ENCODE results near the gene MLLT11. TPM values are rescaled to one million over a fixed set of nuclear protein-coding genes. Genes with fewer than 3 reads are reported as not detected.
A peak's percentile ranks its signal among the peaks of the same experiment; 100 is the strongest.

Gene MLLT11
- total RNA-seq, 2 experiments from 2014 or later: 4.7 to 4.8 TPM

- intact Hi-C loops (cut with micrococcal nuclease; ENCODE audit: unreplicated experiment): no loop called here
- peaks cover 43% of the 10 kb centered on the region for H3K79me2 ChIP-seq (ENCODE audit: insufficient read depth, low read depth, low read length)
- 0 out of 2 replicates have a peak overlapping the region, but pooled peaks have one; percentile 7 for H3K4me2 ChIP-seq (ENCODE audit: low read length)
- no peak for TF ChIP-seq CTCF (conservative IDR thresholded peaks at IDR 0.05; ENCODE audit: low read length)
- TF ChIP-seq EZH2phosphoT487 (IDR thresholded peaks at IDR 0.05; ENCODE audit: borderline replicate concordance, low read depth, low read length): no peak
- H3K27ac ChIP-seq (ENCODE audit: low read depth, low read length, poor library complexity, severe bottlenecking): no peak overlapping the region
- no peak overlapping the region for H2AFZ ChIP-seq (ENCODE audit: low read length)
- no TSS peak for BruUV-seq (replicated peaks)
- POLR2A ChIA-PET: interaction anchor here (0.9 to 1.1 kb wide), 3 partner anchors 57 to 141 kb away, joined by 3 to 5 read pairs (median 4); partner anchors contain the start of genes MINDY1 and TNFAIP8L2
- peaks cover 18% of the 10 kb centered on the region for H3K4me1 ChIP-seq (ENCODE audit: insufficient read depth, low read length, poor library complexity, severe bottlenecking)
- H3K9me3 ChIP-seq (ENCODE audit: low read length): no peaks in the 10 kb centered on the region
- H3K9me2 ChIP-seq (ENCODE audit: insufficient read depth, low read length): no peaks in the 10 kb centered on the region
- peaks cover 4% of the 10 kb centered on the region; the same call in 1 of the 2 replicates for H4K20me1 ChIP-seq (ENCODE audit: insufficient read depth, low read length)
- CTCF ChIA-PET (ENCODE audit: unreplicated experiment): no interaction called here
- no peak for DNase-seq (ENCODE audit: low spot score)
- H3K36me3 ChIP-seq (ENCODE audit: insufficient read depth, low read length): peaks cover 20% of the 10 kb centered on the region
- no peak overlapping the region for H3K4me3 ChIP-seq (ENCODE audit: low read depth, low read length, poor library complexity, severe bottlenecking)
These were observed 2.7 kb downstream of the MLLT11 start for GRCh38 chr1:151062741-151063371.

- Histone ChIP-seq H3K4me2 (ENCODE audit: low read length) (no peak overlapping the region), H4K20me1 (ENCODE audit: insufficient read depth, low read length) (no peaks in the 10 kb centered on the region), H3K4me1 (ENCODE audit: insufficient read depth, low read length, poor library complexity, severe bottlenecking) (peaks cover 24% of the 10 kb centered on the region), H3K36me3 (ENCODE audit: insufficient read depth, low read length) (peaks cover 24% of the 10 kb centered on the region), H3K27ac (ENCODE audit: low read depth, low read length, poor library complexity, severe bottlenecking) (no peak overlapping the region), H3K4me3 (ENCODE audit: low read depth, low read length, poor library complexity, severe bottlenecking) (no peak overlapping the region), H3K9me2 (ENCODE audit: insufficient read depth, low read length) (no peaks in the 10 kb centered on the region), H2AFZ (ENCODE audit: low read length) (no peak overlapping the region), H3K9me3 (ENCODE audit: low read length) (no peaks in the 10 kb centered on the region), H3K79me2 (ENCODE audit: insufficient read depth, low read depth, low read length) (peaks cover 28% of the 10 kb centered on the region; the same call in 1 of the 2 replicates)
- BruUV-seq (replicated peaks): no TSS peak
- CTCF ChIA-PET (ENCODE audit: unreplicated experiment): no interaction called here
- intact Hi-C loops (cut with micrococcal nuclease; ENCODE audit: unreplicated experiment): no loop called here
- TF ChIP-seq EZH2phosphoT487 (IDR thresholded peaks at IDR 0.05; ENCODE audit: borderline replicate concordance, low read depth, low read length) (no peak), CTCF (conservative IDR thresholded peaks at IDR 0.05; ENCODE audit: low read length) (no peak)
- no peak for DNase-seq (ENCODE audit: low spot score)
- POLR2A ChIA-PET: interaction anchor here (0.6 to 0.7 kb wide), 2 partner anchors 872 to 1048 kb away, joined by 3 read pairs; no protein-coding TSS in a partner anchor
These were observed 5.0 kb downstream of the MLLT11 start for GRCh38 chr1:151065089-151065645.

GRCh38 chr1:151067185-151067584 lies 7.0 kb downstream of the MLLT11 start:
- Histone ChIP-seq H3K79me2 (ENCODE audit: insufficient read depth, low read depth, low read length) (peaks cover 11% of the 10 kb centered on the region; the same call in 1 of the 2 replicates), H3K4me2 (ENCODE audit: low read length) (no peak overlapping the region), H3K4me1 (ENCODE audit: insufficient read depth, low read length, poor library complexity, severe bottlenecking) (peaks cover 18% of the 10 kb centered on the region), H3K36me3 (ENCODE audit: insufficient read depth, low read length) (peaks cover 24% of the 10 kb centered on the region), H2AFZ (ENCODE audit: low read length) (no peak overlapping the region), H3K9me2 (ENCODE audit: insufficient read depth, low read length) (no peaks in the 10 kb centered on the region), H3K4me3 (ENCODE audit: low read depth, low read length, poor library complexity, severe bottlenecking) (no peak overlapping the region), H4K20me1 (ENCODE audit: insufficient read depth, low read length) (no peaks in the 10 kb centered on the region), H3K27ac (ENCODE audit: low read depth, low read length, poor library complexity, severe bottlenecking) (no peak overlapping the region), H3K9me3 (ENCODE audit: low read length) (no peaks in the 10 kb centered on the region)
- CTCF ChIA-PET (ENCODE audit: unreplicated experiment): no interaction called here
- no TSS peak for BruUV-seq (replicated peaks)
- intact Hi-C loops (cut with micrococcal nuclease; ENCODE audit: unreplicated experiment): no loop called here
- POLR2A ChIA-PET: interaction anchor here (0.9 kb wide), 1 partner anchor 7 kb away, joined by 4 read pairs; the partner anchor contains the start of gene CDC42SE1
- no peak for TF ChIP-seq CTCF (conservative IDR thresholded peaks at IDR 0.05; ENCODE audit: low read length)
- TF ChIP-seq EZH2phosphoT487 (IDR thresholded peaks at IDR 0.05; ENCODE audit: borderline replicate concordance, low read depth, low read length): no peak
- DNase-seq (ENCODE audit: low spot score): no peak

All from OCI-LY7 (cell line).